SJCRH30 (cell line): ENCODE results near the gene DOCK3. TPM values are rescaled to one million over a fixed set of nuclear protein-coding genes. Genes with fewer than 3 reads are reported as not detected.

Experiments used
- DNase-seq, 2 experiments: peaks; one replicate each; pipeline ENCODE4 v3.0.0-alpha.2; 2015 to 2020
- H3K27ac ChIP-seq: fragments of 250-450 bp; sonication (Bioruptor Pico); 2 replicates; pipeline ENCODE4 v1.5.1; 2020; ENCODE audit warnings: mild to moderate bottlenecking, moderate library complexity
- H3K27me3 ChIP-seq: fragments of 250-450 bp; sonication (Bioruptor Pico); 2 replicates; pipeline ENCODE4 v1.5.1; 2020; ENCODE audit warnings: mild to moderate bottlenecking, moderate library complexity
- H3K36me3 ChIP-seq: fragments of 250-450 bp; sonication (Bioruptor Pico); 2 replicates; pipeline ENCODE4 v1.5.1; 2020; ENCODE audit warnings: mild to moderate bottlenecking, moderate library complexity
- H3K4me1 ChIP-seq: fragments of 250-450 bp; sonication (Bioruptor Pico); 2 replicates; pipeline ENCODE4 v1.5.1; 2020; ENCODE audit warnings: mild to moderate bottlenecking, moderate library complexity
- H3K4me3 ChIP-seq: fragments of 250-450 bp; sonication (Bioruptor Pico); 2 replicates; pipeline ENCODE4 v1.5.1; 2020; ENCODE audit warnings: mild to moderate bottlenecking, moderate library complexity
- H3K9me3 ChIP-seq: fragments of 250-450 bp; sonication (Bioruptor Pico); replicated peaks from 2 replicates; pipeline ENCODE4 v1.5.1; 2020; ENCODE audit warnings: mild to moderate bottlenecking, moderate library complexity
- total RNA-seq: library from RNA; depleted of rRNA; stranded (reverse); fragments of >200 nt; shearing (Covaris generic); gene quantifications from 2 replicates; pipeline ENCODE4 v1.2.3, GENCODE V29; 2014

The DOCK3 gene
- total RNA-seq, 1 experiment from 2014 or later, result 0.08 TPM

GRCh38 chr3:50644561-50644960, 30.2 kb upstream of the DOCK3 start:
- H3K4me1 ChIP-seq, result no peaks in the 10 kb centered on the region
- H3K36me3 ChIP-seq, result no peaks in the 10 kb centered on the region
- no peak overlapping the region for H3K27ac ChIP-seq

GRCh38 chr3:50645378-50645777, 29.3 kb upstream of the DOCK3 start:
- Histone ChIP-seq H3K27ac (no peak overlapping the region), H3K27me3 (no peaks in the 10 kb centered on the region), H3K4me1 (no peaks in the 10 kb centered on the region), H3K36me3 (no peaks in the 10 kb centered on the region), H3K9me3 (no peaks in the 10 kb centered on the region), H3K4me3 (no peak overlapping the region)
- no peak for DNase-seq

More at GRCh38 chr3:50644561-50644960, 30.2 kb upstream of the DOCK3 start:
- DNase-seq, result no peak
- Histone ChIP-seq H3K4me3 (no peak overlapping the region), H3K27me3 (no peaks in the 10 kb centered on the region), H3K9me3 (no peaks in the 10 kb centered on the region)

- no peak overlapping the region for H3K27ac ChIP-seq
These were observed 26.4 kb upstream of the DOCK3 start for GRCh38 chr3:50648313-50648712.

GRCh38 chr3:50648944-50649343, 25.8 kb upstream of the DOCK3 start:
- no peak for DNase-seq
- no peak overlapping the region for H3K27ac ChIP-seq
- H3K4me1 ChIP-seq, result no peaks in the 10 kb centered on the region
- no peak overlapping the region for H3K4me3 ChIP-seq
- no peaks in the 10 kb centered on the region for H3K27me3 ChIP-seq
- H3K9me3 ChIP-seq, result no peaks in the 10 kb centered on the region
- no peaks in the 10 kb centered on the region for H3K36me3 ChIP-seq

More at GRCh38 chr3:50648313-50648712, 26.4 kb upstream of the DOCK3 start:
- no peaks in the 10 kb centered on the region for H3K36me3 ChIP-seq
- H3K9me3 ChIP-seq, result no peaks in the 10 kb centered on the region
- no peaks in the 10 kb centered on the region for H3K4me1 ChIP-seq
- H3K27me3 ChIP-seq, result no peaks in the 10 kb centered on the region
- no peak for DNase-seq
- no peak overlapping the region for H3K4me3 ChIP-seq

DNA sequence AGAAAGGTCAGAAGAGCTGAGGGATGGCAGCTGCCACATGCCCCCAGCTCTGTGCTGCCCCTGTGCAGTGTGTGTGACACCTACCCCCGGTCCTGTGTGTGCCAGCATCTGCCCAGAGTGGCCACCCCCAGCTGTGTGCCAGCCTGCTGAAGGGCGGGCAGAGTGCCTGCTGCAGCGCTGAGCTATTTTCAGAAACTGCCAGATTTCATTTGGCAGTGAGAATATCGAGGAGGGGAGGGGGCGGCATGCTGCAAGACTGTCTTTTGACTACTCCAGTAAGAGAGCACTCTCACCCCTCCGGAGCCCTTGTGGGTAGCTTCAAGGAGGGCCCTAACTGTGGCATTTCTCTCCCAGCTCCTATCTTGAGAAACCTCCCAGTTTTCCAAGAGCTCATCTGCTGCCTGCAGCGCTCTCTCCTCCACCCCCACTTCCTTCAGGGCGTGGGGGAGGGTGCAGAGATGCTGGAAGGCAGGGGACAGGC, 25.2 kb upstream of the DOCK3 start:
- Histone ChIP-seq H3K4me3 (no peak overlapping the region), H3K4me1 (no peaks in the 10 kb centered on the region), H3K27ac (no peak overlapping the region), H3K9me3 (no peaks in the 10 kb centered on the region), H3K27me3 (no peaks in the 10 kb centered on the region), H3K36me3 (no peaks in the 10 kb centered on the region)
- no peak for DNase-seq

GRCh38 chr3:50650018-50650417, 24.7 kb upstream of the DOCK3 start:
- no peak for DNase-seq

DNA sequence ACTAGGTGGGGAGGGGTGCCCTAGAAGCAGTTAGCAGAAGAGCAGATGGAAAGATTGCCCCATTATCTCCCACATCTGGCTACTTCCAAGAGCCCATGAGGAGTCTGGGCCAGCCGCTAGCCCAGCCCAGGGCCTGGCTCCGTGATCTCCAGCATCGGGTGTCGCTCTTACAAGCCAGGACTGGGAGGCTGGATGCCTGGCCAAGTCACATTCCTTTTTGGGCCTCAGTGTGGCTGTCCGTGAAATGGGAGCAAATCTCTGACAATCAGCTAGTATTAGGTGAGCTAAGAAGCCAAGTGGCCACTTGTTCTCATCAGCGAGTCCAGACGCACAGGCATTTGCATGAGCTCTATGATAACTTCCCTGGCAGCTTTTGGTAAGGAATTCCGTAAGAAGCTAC, 23.3 kb upstream of the DOCK3 start:
- no peaks in the 10 kb centered on the region for H3K4me1 ChIP-seq
- H3K27ac ChIP-seq, result no peak overlapping the region
- no peaks in the 10 kb centered on the region for H3K27me3 ChIP-seq
- no peaks in the 10 kb centered on the region for H3K36me3 ChIP-seq
- no peak overlapping the region for H3K4me3 ChIP-seq
- no peaks in the 10 kb centered on the region for H3K9me3 ChIP-seq
- no peak for DNase-seq

More at GRCh38 chr3:50650018-50650417, 24.7 kb upstream of the DOCK3 start:
- H3K27ac ChIP-seq, result no peak overlapping the region
- no peaks in the 10 kb centered on the region for H3K27me3 ChIP-seq
- no peaks in the 10 kb centered on the region for H3K4me1 ChIP-seq
- no peaks in the 10 kb centered on the region for H3K9me3 ChIP-seq
- no peak overlapping the region for H3K4me3 ChIP-seq
- no peaks in the 10 kb centered on the region for H3K36me3 ChIP-seq

DNA sequence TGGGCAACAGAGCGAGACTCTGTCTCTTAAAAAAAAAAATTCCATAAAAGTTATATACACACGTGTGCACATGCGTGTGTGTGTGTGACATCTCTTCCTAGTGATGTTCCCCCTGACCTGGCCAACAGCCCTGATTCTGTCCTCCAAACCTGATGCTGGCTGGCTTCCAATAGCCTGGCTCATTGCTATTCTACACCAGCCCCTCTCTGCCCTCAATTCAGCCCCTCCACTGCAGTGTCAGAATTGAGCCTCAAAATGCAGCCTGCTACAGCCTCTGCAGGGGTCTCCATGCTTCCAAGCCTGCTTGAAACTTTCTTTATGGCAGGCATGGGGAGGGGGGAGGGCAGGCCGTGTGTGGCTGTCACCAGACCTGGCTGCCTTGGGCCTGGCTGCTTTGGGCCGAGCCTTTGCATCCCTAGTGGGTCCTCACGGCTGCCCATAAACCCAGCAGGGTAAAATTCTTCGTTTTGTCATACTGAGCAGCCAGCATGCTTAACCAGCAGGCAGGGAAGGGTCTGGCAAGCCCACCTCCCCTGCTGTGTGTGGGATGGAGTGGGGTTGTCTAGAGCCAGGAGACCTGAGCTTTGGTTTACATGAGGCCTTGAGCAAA, 22.7 kb upstream of the DOCK3 start:
- DNase-seq, result no peak
- H3K4me3 ChIP-seq, result no peak overlapping the region
- H3K9me3 ChIP-seq, result no peaks in the 10 kb centered on the region
- H3K27ac ChIP-seq, result no peak overlapping the region
- H3K4me1 ChIP-seq, result no peaks in the 10 kb centered on the region
- no peaks in the 10 kb centered on the region for H3K27me3 ChIP-seq
- no peaks in the 10 kb centered on the region for H3K36me3 ChIP-seq

DNA sequence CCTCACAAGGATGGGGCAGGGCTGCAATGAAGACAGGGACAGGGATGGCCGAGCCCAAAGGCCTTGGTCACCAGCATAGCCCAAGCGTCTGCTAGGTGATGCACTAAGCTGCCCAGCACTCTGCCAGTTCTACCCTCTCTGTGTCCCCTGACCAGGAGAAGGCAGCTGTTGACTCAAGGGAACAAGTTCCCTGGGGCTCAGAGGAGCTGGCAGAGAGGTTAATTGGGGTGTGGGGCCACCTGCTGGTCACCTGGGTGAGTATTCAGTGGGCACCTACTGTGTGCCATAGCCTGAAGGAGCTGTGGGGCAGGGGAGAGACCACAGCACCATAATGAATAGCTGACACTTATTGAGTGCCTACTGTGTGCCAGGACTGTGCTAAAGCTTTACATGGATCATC, 22.0 kb upstream of the DOCK3 start:
- peak; percentile 40 to 55 for DNase-seq
- no peaks in the 10 kb centered on the region for H3K27me3 ChIP-seq
- H3K27ac ChIP-seq, result no peak overlapping the region

DNA sequence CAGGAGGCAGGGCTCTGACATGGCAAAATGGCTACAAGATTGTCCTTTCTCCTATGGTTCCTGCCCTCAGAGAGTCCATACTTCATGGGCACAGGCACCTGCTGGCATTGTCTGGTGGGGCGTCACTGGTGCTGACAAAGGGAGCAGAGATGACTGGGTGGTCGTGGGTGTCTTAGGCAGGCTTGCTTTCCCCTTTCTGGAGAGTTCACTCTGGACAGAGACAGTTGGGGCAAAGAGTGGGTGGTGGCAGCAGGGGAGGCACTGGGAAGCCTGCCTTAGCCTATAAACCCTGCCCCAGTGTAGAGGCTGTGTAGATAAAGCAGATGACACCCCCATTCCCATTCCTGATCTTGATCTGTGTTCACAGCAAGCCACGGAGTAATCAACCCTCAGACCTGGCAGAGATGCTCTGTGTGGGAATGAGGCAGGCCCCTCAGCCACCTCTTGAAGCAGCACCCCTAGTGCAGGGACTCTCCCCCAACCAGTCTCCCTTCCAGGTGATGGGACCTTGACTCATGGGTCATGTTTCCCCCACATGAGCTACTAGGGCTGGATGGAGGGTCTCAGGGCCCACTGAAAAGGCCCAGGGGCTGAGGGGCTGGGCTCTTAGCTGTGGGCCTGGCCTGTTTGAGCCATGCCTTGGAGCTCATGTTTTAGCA, 20.7 kb upstream of the DOCK3 start:
- DNase-seq, result no peak
- Histone ChIP-seq H3K27ac (no peak overlapping the region), H3K36me3 (no peaks in the 10 kb centered on the region), H3K27me3 (no peaks in the 10 kb centered on the region), H3K4me1 (no peaks in the 10 kb centered on the region), H3K4me3 (no peak overlapping the region), H3K9me3 (no peaks in the 10 kb centered on the region)

More for the DNA sequence above, 22.0 kb upstream of the DOCK3 start:
- H3K4me3 ChIP-seq, result no peak overlapping the region
- no peaks in the 10 kb centered on the region for H3K36me3 ChIP-seq
- H3K4me1 ChIP-seq, result no peaks in the 10 kb centered on the region
- no peaks in the 10 kb centered on the region for H3K9me3 ChIP-seq

DNA sequence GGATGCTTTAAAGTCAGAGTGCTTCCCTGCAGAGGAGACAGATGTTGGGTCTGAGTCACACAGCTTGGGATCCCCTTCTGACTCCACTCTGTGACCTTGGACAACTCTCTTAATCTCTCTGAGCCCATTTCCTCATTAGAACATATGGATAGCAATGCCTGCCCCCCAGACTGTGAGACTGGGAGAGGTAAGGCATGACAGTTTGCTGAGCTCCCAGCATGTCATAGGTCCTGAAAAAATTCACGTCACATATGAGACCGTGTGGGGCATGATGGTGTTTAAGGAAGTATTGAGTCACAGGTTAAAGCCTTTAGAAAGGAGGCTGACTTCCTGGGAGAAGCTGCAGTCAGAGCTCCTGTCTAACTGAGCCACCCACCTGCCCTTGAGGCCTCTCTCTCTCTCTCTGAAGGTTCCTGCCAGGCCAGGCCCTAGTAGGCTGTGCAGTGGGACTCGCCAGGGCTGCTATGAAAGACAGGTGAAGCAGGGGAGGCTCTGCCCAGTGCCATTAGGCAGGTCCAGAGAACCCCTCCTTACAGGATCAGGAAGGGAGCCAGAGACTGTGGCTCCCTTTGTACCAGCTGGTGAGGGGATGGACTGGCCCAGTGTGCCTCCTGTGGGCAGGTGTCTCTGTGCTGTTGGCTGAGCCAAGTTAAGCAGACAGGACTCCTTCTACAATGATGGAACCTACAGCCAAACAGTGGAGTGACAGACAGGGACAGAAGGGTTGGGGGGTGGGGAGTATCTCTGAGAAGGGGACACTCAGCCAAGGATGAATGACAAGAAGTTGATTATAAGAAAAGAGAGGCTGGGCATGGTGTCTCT, 19.5 kb upstream of the DOCK3 start:
- Histone ChIP-seq H3K27me3 (no peaks in the 10 kb centered on the region), H3K27ac (no peak overlapping the region)
- DNase-seq, result no peak

GRCh38 chr3:50656417-50657195, 18.1 kb upstream of the DOCK3 start:
- DNase-seq, result no peak
- Histone ChIP-seq H3K36me3 (no peaks in the 10 kb centered on the region), H3K4me1 (no peaks in the 10 kb centered on the region), H3K27me3 (no peaks in the 10 kb centered on the region), H3K9me3 (no peaks in the 10 kb centered on the region), H3K27ac (no peak overlapping the region), H3K4me3 (no peak overlapping the region)

More for the DNA sequence above, 19.5 kb upstream of the DOCK3 start:
- no peak overlapping the region for H3K4me3 ChIP-seq
- no peaks in the 10 kb centered on the region for H3K4me1 ChIP-seq
- no peaks in the 10 kb centered on the region for H3K36me3 ChIP-seq
- no peaks in the 10 kb centered on the region for H3K9me3 ChIP-seq

DNA sequence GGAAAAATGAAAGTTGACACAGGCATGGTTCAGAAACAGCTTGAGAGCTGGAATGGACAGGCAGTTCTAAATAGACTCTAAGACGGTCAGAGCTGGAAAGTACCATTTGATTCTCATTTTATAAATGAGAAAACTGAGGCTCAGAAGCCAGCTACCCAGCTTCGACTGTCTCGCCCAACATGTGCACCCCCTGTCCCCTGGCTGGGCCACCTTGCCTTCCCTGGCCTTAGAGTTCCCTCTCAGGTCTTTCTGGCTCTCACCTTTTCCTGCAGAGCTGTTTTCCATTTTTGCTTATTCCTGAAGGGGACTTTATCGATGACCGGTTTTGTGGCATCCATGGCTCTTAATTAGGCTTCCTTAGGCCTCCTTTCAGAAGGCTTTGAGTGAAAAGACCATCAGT, 17.3 kb upstream of the DOCK3 start:
- Histone ChIP-seq H3K36me3 (no peaks in the 10 kb centered on the region), H3K27me3 (no peaks in the 10 kb centered on the region), H3K9me3 (no peaks in the 10 kb centered on the region), H3K4me1 (no peaks in the 10 kb centered on the region), H3K27ac (no peak overlapping the region), H3K4me3 (no peak overlapping the region)
- no peak for DNase-seq

DNA sequence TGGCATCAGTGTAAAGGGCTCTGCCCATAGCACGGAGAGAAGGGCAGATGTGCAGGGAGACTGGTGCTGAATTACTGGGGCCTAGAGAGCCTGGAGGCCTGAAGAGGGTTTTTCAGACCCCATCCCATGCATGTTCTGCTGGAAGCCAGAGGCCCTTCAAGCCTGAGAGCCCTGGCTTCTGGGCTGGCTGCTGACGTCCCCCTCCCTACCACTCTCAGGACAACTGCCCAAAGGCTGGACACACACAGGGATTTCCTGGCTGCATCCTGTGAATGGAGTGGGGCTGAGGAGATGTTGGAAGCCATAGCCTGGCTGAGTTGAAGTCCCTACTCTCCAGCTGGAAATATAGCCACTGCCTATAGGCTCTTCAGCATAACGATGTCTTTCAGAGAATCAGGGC, 16.9 kb upstream of the DOCK3 start:
- no peaks in the 10 kb centered on the region for H3K36me3 ChIP-seq
- H3K4me3 ChIP-seq, result no peak overlapping the region
- H3K27ac ChIP-seq, result no peak overlapping the region
- H3K4me1 ChIP-seq, result no peaks in the 10 kb centered on the region
- H3K27me3 ChIP-seq, result no peaks in the 10 kb centered on the region
- H3K9me3 ChIP-seq, result no peaks in the 10 kb centered on the region
- DNase-seq, result no peak
